HUDEP-2 (cell line): ENCODE measurements around the gene C9orf57.
A peak's percentile ranks its signal among the peaks of the same experiment; 100 is the strongest.
"Not testable (repeated sequence)": the region's sequence is repeated elsewhere in the genome, so short reads cannot be mapped to it uniquely, and the experiment has no call there.

ENCODE experiments used
- DNase-seq, 76 experiments: peaks; one replicate each; lab custom pipeline; 2025; ENCODE audit not compliant: unreplicated experiment in 76 of 76; lab: John Stamatoyannopoulos, UW

C9orf57 gene, protein sequence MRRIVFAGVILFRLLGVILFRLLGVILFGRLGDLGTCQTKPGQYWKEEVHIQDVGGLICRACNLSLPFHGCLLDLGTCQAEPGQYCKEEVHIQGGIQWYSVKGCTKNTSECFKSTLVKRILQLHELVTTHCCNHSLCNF

GRCh38 chr9:72060513-72060912 lies at the start of gene C9orf57:
Gene C9orf57 (minus strand): TSS chr9:72060613. CDS start chr9:72059331, 1,282 bp downstream.
- no peak for DNase-seq

DNA sequence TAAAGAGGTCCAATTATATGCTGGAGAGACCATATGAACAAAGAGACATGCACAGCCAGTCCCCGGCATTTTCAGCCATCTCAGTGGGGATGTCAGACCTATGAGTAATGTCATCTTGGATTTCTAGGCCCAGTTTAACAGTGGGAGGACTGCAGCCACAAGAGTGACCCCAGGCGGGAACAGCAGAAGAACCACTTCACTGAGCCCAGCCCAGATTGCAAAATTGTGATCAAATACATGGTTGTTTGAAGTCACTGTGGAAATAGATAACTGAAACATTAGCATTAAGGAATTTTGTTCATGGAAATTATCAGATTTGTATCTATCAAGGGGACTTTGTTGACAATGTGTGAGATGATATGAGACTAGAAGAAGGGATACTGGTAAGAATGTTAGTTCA lies 42.1 kb upstream of the C9orf57 start:
- no peak for DNase-seq

- not testable (repeated sequence) for DNase-seq
Measured at GRCh38 chr9:72095520-72095919, 35.1 kb upstream of the C9orf57 start.

DNA sequence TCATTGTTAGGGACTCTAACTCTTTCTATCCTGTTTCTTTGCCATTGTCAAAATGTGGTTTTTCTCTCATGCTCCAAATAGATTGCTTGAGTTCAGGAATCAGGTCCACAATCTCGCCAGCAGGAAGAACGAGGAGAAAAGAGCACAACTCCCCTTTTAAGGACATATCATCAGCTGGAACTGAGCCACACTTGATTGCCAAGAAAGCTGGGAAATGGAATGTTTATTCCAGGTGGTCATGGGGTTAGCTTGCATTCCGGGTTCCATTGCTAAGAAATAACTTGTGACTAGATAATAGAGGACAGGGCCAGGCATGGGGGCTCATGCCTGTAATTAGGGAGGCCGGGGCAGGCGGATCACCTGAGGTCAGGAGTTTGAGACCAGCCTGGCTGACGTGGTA lies 32.4 kb upstream of the C9orf57 start:
- DNase-seq = no peak

DNA sequence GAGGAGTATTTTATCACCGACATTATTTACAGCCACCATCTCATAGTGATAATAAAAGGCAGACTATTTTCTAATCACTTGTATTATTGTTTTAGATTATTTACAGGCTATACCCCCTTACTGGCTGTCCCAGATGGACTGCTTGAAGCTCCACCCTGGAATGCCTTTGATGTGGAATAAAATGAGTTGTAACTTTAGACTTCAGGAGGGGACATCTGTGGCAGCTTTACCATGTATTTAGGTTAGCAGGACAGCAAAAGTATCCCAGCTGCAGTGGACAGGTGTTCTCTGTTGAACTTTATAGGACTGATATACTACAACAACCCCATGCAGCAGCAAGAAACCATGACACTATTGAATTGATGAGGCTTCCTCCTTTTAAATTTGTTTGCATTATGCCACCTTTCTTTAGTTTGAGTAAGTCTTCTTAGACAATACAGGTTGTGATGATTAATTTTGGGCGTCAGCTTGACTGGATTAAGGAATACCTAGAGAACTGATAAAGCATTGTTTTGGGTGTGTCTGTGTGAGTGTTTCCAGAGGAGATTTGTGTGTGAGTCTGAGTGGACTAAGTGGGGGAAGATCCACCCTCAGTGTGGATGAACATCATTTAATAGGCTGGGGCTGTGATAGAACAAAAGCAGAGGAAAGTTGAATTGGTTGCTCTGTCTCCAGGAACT lies 29.2 kb upstream of the C9orf57 start:
- no peak for DNase-seq

GRCh38 chr9:72082536-72082935 lies 22.1 kb upstream of the C9orf57 start:
- no peak for DNase-seq

DNA sequence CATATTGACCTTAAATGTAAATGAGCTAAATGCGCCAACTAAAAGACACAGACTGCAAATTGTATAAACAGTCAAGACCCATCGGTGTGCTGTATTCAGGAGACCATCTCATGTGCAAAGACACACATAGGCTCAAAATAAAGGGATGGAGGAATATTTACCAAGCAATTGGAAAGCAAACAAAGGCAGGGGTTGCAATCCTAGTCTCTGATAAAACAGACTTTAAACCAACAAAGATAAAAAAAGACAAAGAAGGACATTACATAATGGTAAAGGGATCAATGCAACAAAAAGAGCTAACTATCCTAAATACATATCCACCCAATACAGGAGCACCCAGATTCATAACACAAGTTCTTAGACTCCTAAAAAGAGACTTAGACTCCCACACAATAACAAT lies 14.3 kb upstream of the C9orf57 start:
- DNase-seq = not testable (repeated sequence)

GRCh38 chr9:72065076-72065475 lies 4.7 kb upstream of the C9orf57 start:
- DNase-seq = no peak

DNA sequence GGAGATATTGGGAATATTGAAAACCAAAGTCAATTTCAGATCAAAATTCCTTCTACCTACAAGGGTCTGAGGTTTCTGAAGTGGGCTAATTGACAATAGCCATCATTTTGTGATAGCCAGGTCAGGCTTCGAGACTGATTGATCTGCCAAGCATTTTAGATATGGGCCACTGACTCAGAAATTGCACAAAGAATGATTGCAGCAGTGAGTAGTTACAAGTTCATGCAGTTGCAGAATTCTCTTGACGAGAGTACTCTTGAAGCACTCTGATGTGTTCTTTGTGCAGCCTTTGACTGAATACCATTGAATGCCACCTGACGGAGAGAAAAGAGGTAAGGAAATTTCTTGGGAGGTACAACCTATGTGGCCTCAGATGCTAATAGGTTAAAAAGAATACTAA lies 8.3 kb downstream of the C9orf57 start:
- DNase-seq = no peak

GRCh38 chr9:72048850-72049249 lies 11.6 kb downstream of the C9orf57 start:
- DNase-seq = no peak

DNA sequence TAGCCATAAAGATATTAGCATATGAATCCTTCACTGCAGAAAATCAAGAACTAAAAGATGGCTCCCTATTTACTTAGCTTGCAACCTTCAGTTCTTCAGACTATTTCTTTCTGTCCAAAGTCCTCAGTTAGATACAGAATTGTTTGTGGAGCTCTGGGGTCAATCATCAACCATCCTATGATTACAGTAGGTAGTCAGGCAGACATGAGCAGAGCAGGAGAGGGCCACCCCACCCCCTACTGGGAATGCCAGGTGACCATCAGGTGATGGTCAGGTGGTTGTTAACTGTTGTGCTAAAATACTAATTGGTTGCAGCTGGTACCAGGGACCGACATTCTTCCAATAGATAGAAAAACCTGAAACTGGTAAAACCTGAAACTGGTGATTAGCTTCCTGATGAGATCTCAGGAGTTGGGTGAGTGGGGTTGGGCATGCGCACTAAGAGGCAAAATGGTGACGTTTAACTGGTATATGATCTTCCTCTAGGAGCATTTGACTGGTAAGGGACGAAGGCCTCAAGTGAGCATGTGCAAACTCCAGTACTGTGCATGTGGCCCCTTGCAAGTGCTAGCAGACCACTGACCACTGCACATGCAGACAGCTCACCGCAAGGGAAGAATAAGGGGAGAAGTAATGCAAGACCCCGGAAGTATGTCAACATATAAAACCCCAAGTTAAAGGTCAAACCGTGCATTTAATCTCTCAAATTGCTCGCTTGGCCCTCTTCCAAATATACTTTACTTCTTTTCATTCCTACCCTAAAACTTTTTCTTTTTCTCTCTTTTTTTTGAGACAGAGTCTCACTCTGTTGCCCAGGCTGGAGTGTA lies 13.6 kb downstream of the C9orf57 start:
- no peak for DNase-seq

GRCh38 chr9:72044095-72044494 lies 16.3 kb downstream of the C9orf57 start:
- DNase-seq = no peak

GRCh38 chr9:72043576-72043975 lies 16.8 kb downstream of the C9orf57 start:
- DNase-seq = peak in 1 of 76 experiments; percentile 1

DNA sequence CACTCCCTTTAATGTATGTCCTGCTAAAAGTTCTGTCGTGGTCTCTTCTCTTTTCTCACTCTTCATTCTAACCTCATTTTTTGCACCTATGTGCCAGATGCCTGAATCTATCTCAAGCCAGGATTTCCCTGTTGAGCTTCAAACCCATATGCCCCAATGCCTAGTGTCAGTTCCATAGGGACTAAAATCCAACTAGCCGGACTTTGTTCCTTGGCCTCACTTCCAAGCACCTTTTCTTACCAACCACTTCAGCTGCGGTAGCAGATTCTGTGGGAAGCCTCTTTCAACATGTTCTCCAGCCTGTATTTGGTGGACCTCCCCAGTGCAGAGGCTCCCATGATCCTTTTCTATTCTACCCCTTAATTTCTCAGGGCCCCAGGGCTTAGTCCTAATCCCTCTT lies 17.5 kb downstream of the C9orf57 start:
- DNase-seq = no peak

DNA sequence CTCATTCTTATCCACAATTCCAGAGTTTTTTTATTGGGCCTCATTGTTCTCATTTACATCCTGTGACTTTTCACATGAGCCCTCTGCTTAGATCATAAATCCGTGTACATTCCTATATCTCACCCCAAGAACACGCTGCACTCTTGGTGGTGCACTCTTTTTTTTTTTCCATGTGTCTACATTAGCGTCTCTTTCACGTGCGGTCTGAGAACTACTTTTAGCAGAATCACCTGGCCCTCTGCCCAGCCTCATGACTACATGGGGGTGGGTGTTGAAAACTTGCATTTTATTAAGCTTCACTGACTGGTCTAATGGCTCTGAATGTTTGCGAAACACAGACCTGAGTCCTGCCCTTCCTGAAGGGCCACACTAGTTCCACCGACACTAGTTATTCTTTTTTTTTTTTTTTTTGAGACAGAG lies 18.6 kb downstream of the C9orf57 start:
- peak in 3 of 76 experiments; percentile 1 to 13 (median 7) for DNase-seq

- no peak for DNase-seq
Measured at GRCh38 chr9:72041369-72041768, 19.0 kb downstream of the C9orf57 start.

DNA sequence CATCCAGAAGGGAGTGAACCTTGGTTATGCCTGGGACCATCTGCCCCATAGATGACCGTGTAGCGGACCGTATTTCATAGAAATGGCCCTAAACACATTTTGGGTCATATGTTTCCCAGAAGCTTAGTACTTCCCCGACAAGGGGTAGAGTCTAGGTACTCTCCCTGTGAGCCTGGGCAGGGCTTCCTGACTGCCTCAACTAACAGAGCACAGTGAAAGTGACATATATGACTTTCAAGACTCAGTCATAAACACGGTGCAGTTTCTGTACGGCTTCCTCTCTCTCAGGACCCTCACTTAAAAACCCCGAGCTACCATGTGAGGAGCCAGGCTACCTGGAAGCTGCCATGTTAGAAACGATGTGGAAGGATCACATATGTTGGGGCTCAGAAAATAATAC lies 20.9 kb downstream of the C9orf57 start:
- no peak for DNase-seq

DNA sequence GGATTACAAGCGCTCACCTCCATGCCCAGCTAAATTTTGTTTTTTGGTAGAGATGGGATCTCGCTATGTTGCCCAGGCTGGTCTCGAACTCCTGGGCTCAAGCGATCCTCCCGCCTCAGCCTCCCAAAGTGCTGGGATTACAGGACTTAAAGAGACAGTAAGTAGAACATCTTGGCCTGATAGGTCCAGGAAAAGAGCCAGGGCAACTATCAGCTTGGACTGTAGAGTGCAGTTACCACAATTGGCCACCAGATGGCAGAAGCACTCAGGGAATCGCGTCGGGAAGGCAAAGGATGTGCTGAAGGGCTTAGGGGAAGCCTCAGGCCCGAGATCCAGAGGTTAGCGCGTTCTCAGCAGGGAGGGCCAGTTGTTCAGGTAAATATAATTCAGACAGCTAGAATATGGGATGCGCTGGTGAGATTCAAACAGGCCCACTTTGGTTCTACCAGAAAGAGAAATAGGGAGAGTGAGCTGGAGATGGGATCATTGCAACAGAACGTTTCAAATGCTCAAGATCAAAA lies 21.5 kb downstream of the C9orf57 start:
- peak in 58 of 76 experiments; percentile 1 to 76 (median 38) for DNase-seq

DNA sequence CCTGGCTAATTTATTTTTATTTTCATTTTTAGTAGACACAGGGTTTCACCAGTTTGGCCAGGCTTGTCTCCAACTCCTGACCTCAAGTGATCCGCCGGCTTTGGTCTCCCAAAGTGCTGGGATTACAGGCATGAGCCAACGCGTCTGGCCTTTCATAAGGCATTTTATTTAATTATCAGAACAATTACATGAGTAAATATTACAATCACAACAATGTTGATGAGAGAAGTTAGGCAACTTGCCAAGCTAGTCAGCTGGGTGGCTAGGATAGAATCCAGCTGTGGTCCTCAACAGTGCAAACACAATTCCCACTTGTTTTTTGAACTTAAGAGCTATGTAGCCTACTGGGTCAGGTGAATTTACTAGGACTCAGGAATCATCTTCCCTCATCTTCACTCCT lies 22.0 kb downstream of the C9orf57 start:
- DNase-seq = no peak

GRCh38 chr9:72037571-72037970 lies 22.8 kb downstream of the C9orf57 start:
- DNase-seq = no peak

- no peak for DNase-seq
Measured at GRCh38 chr9:72030767-72031166, 29.6 kb downstream of the C9orf57 start.
